Thoracic aorta (tissue), 2 donors: ENCODE results near the gene GORASP1. TPM values are rescaled to one million over a fixed set of nuclear protein-coding genes. Genes with fewer than 3 reads are reported as not detected.

Source experiments
- ATAC-seq: fragments of 150-250 bp; one replicate; pipeline ENCODE4 v1.8.0; 2017; ENCODE audit warnings: low read depth; ENCODE audit not compliant: insufficient number of reproducible peaks, low FRiP score
- DNase-seq: peaks from one replicate; pipeline ENCODE4 v3.0.0-alpha.2; 2020; ENCODE audit warnings: low spot score
- H3K27ac ChIP-seq, 2 donors: fragments of 200-600 bp; sonication (generic); 1 replicate in 1 of 2; 2 replicates in 1 of 2; pipeline ENCODE4 v1.5.1; 2016; ENCODE audit warnings: mild to moderate bottlenecking in 2 of 2, moderate library complexity in 2 of 2
- H3K27me3 ChIP-seq: fragments of 200-600 bp; sonication (generic); replicated peaks from 2 replicates; pipeline ENCODE4 v1.6.0; 2016; ENCODE audit warnings: mild to moderate bottlenecking; ENCODE audit not compliant: insufficient read depth
- H3K36me3 ChIP-seq: fragments of 200-600 bp; sonication (generic); one replicate; pipeline ENCODE4 v1.5.1; 2016
- H3K4me1 ChIP-seq, 2 donors: fragments of 200-600 bp; sonication (generic); 1 replicate in 1 of 2; 2 replicates in 1 of 2; pipeline versions ENCODE4 v1.5.1 to v1.6.0; 2016; ENCODE audit warnings: low read depth in 2 of 2, mild to moderate bottlenecking in 1 of 2; ENCODE audit not compliant: control insufficient read depth in 1 of 2
- H3K4me3 ChIP-seq: fragments of 200-600 bp; sonication (generic); 2 replicates; pipeline ENCODE4 v1.5.1; 2016; ENCODE audit warnings: mild to moderate bottlenecking
- H3K9me3 ChIP-seq: fragments of 200-600 bp; sonication (generic); 2 replicates; pipeline ENCODE4 v1.5.1; 2016
- total RNA-seq, 2 donors: library from RNA; depleted of rRNA; stranded (reverse); fragments of >200 nt; gene quantifications; one replicate each; pipeline versions ENCODE4 v1.1.0 to v1.2.3, GENCODE V29; 2016
- TF ChIP-seq, protein P1 (sequence below): fragments of 200-600 bp; sonication (generic); IDR thresholded peaks from one replicate; pipeline ENCODE4 v1.5.1; 2019; ENCODE audit warnings: antibody characterized with exemption

The GORASP1 gene
- total RNA-seq, 2 donors from 2014 or later: 59.3 to 84.6 TPM

DNA sequence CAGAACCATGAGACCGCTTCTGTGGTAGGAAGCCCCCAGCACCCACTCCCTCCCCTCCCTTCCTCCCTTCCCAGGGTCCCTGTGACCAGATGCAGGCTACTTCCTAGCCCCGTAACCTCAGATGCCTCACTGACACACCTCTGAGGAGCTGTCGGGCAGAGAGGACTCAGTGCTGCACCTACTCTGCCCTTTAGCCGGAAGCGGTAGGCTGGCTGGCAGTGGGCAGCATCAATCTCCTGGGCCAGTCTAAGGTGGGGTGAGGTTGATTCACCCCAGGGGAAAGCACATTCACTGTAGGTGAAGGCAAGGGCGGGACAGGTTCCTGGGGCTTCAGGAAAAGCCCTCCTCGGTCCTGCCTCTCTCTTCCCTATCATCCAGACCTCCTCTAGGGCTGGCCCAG is 26.9 kb upstream of the GORASP1 start:
- no peak overlapping the region for H3K4me3 ChIP-seq
- H3K4me1 ChIP-seq: peaks cover 0 to 6% of the 10 kb centered on the region in 2 donors
- DNase-seq: no peak
- no peaks in the 10 kb centered on the region for H3K36me3 ChIP-seq
- TF ChIP-seq, protein P1, sequence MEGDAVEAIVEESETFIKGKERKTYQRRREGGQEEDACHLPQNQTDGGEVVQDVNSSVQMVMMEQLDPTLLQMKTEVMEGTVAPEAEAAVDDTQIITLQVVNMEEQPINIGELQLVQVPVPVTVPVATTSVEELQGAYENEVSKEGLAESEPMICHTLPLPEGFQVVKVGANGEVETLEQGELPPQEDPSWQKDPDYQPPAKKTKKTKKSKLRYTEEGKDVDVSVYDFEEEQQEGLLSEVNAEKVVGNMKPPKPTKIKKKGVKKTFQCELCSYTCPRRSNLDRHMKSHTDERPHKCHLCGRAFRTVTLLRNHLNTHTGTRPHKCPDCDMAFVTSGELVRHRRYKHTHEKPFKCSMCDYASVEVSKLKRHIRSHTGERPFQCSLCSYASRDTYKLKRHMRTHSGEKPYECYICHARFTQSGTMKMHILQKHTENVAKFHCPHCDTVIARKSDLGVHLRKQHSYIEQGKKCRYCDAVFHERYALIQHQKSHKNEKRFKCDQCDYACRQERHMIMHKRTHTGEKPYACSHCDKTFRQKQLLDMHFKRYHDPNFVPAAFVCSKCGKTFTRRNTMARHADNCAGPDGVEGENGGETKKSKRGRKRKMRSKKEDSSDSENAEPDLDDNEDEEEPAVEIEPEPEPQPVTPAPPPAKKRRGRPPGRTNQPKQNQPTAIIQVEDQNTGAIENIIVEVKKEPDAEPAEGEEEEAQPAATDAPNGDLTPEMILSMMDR: no peak
- ATAC-seq: no peak
- no peak overlapping the region for H3K27ac ChIP-seq
- H3K27me3 ChIP-seq: no peaks in the 10 kb centered on the region
- no peaks in the 10 kb centered on the region for H3K9me3 ChIP-seq

DNA sequence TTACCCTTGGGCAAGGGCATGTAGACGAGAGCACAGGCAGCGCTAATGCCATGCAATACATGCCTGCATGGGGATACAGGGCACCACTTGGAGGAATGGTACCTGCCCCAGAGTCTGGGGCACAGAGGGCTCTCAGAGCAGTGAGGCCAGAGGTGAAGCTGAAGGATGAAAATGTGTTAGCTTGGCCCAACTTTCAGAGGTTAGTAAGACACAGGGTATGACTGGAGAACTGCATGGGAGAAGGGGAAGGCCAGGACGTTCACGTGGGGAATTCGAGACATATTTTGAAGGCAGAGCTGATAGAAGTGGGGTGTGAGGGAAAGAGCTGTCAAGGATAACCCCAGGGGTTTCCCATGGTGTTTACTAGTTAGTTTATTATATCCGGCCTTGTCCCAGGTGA is 26.4 kb upstream of the GORASP1 start:
- Histone ChIP-seq H3K27me3 (no peaks in the 10 kb centered on the region), H3K27ac (no peak overlapping the region), H3K36me3 (no peaks in the 10 kb centered on the region), H3K4me1 (peaks cover 0 to 3% of the 10 kb centered on the region in 2 donors), H3K4me3 (no peak overlapping the region), H3K9me3 (no peaks in the 10 kb centered on the region)
- ATAC-seq (no peak), DNase-seq (no peak)
- TF ChIP-seq, protein P1: no peak

DNA sequence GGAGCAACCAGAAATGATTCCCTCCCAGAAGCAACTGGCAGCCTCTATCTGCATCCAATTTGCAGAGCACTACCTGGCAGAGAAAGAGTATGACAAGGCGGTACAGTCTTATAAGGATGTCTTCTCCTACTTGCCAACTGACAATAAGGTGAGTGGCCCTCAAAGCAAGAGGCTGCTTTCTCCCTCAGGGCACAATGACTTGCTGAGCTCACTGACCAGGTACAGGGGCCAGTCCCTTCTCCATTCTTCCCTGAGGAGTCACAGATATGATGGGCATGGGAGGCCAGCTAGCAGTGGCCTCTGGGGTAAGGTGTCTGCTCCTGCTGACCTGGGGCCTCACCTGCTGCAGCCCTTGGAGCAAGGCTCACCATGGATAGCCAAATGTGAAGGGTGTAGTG is 25.7 kb upstream of the GORASP1 start:
- Histone ChIP-seq H3K9me3 (no peaks in the 10 kb centered on the region), H3K27ac (no peak overlapping the region), H3K36me3 (no peaks in the 10 kb centered on the region), H3K4me1 (no peaks in the 10 kb centered on the region), H3K4me3 (no peak overlapping the region), H3K27me3 (no peaks in the 10 kb centered on the region)
- TF ChIP-seq, protein P1: no peak
- no peak for ATAC-seq
- no peak for DNase-seq

DNA sequence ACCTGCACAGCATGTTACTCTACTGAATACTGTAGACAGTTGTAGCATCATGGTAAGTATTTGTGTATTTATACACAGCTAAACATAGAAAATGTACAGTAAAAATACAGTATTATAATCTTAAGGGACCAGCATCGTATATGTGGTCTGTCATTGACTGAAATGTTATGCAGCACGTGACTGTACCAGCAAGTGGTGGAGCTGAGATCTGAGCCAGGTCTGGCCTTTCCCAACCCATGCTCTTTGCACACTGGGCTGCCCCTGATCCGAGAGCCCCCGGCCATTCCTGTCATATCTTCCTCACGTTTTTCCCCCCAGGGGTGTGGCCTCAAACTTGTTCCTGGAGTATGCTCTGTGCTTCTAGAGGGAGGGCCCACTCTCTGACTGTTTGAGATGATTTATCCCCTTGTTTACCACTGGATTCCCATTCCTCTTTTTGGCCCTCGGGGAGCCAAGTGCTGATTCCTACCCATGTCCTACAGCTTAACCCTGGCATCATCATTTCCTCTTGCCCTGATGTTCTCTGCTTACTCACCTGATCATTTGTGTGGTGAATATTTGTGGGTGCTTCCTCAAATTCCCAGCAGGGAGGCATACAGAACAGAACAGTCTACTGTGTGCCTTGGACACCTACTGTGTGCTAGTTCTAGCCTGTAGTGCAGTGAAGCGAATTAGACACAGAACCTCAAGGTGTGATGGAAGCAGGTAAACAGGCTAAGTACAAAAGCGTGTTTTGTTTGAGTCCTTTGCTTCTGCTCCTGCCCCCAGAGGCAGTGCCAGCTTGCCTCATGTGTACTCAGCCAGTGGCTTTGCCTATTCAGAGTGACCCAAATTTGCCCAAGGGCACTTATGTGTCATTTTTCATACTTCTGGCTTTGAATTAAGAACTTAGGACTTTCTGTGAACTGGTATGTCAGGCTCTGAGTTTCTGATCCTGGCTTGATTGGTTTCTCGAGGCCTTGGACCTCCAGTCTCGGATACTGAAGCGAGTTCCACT is 25.0 kb upstream of the GORASP1 start:
- Histone ChIP-seq H3K36me3 (no peaks in the 10 kb centered on the region), H3K27me3 (no peaks in the 10 kb centered on the region), H3K4me3 (no peak overlapping the region), H3K4me1 (no peaks in the 10 kb centered on the region), H3K27ac (no peak overlapping the region), H3K9me3 (no peaks in the 10 kb centered on the region)
- DNase-seq (no peak), ATAC-seq (no peak)
- TF ChIP-seq, protein P1: no peak

DNA sequence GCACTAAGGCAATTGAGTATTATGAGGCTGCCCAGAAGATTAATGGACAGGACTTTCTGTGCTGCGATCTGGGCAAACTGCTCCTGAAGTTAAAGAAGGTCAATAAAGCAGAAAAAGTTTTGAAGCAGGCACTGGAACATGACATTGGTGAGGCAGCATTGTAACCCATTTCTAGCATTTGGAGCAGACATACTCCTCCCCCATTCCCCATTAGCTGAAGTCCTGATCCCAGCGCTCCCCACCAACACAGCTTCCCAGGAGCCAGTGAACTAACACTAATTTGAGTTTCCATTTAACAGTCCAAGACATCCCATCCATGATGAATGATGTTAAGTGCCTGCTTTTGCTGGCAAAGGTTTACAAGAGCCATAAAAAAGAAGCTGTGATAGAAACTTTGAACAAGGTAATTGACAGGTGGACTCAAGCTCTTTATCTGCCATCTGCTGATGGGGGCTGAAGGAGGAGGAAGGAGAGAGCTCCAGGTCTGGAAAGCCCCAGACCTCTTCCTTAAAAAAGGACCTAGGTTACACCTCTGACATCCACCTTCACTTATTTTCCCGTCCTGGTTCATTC is 23.4 kb upstream of the GORASP1 start:
- Histone ChIP-seq H3K27me3 (no peaks in the 10 kb centered on the region), H3K27ac (no peak overlapping the region), H3K36me3 (no peaks in the 10 kb centered on the region), H3K4me1 (peaks cover 4 to 5% of the 10 kb centered on the region in 2 donors), H3K4me3 (no peak overlapping the region), H3K9me3 (no peaks in the 10 kb centered on the region)
- TF ChIP-seq, protein P1: no peak
- DNase-seq (no peak), ATAC-seq (no peak)
